OCI-LY3 (cell line): Measurements from ENCODE around the gene CPA4.

Experiments used
- H2AFZ ChIP-seq: fragments of 200-600, 300-600 bp; shearing (Covaris generic); 2 replicates; pipeline ENCODE4 v1.6.0; 2014; ENCODE audit warnings: antibody characterized with exemption, low read depth, low read length
- H3K27ac ChIP-seq: fragments of 200-600, 300-600 bp; sonication (generic); 2 replicates; pipeline ENCODE4 v1.5.1; 2014; ENCODE audit warnings: mild to moderate bottlenecking, low read length, moderate library complexity, mixed read lengths
- H3K27me3 ChIP-seq: fragments of 200-600, 300-600 bp; sonication (generic); 2 replicates; pipeline ENCODE4 v1.6.1; 2014; ENCODE audit warnings: low read depth, low read length, mixed read lengths
- H3K36me3 ChIP-seq: fragments of 200-600, 300-600 bp; sonication (generic); replicated peaks from 2 replicates; pipeline ENCODE3; 2014; ENCODE audit warnings: low read depth, low read length, mixed read lengths
- H3K4me1 ChIP-seq: fragments of 300-600, 200-600 bp; sonication (generic); 2 replicates; pipeline ENCODE4 v1.6.1; 2014; ENCODE audit warnings: low read length, mixed read lengths
- H3K4me2 ChIP-seq: fragments of 200-600, 300-600 bp; sonication (generic); 2 replicates; pipeline ENCODE4 v1.6.1; 2014; ENCODE audit warnings: low read length, mixed read lengths
- H3K4me3 ChIP-seq: fragments of 300-600, 200-600 bp; sonication (generic); 2 replicates; pipeline ENCODE4 v1.5.1; 2014; ENCODE audit warnings: antibody characterized with exemption, mild to moderate bottlenecking, low read length, moderate library complexity
- H3K79me2 ChIP-seq: fragments of 300-600, 200-600 bp; shearing (Covaris generic); 2 replicates; pipeline ENCODE4 v1.6.1; 2014; ENCODE audit warnings: mild to moderate bottlenecking, low read length, mixed read lengths
- H3K9ac ChIP-seq: fragments of 300-600, 200-600 bp; shearing (Covaris generic); 2 replicates; pipeline ENCODE4 v1.6.0; 2014; ENCODE audit warnings: mild to moderate bottlenecking, low read length, moderate library complexity
- H3K9me3 ChIP-seq: fragments of 200-600, 300-600 bp; shearing (Covaris generic); 2 replicates; pipeline ENCODE4 v1.6.1; 2014; ENCODE audit warnings: low read length, mixed read lengths; ENCODE audit not compliant: insufficient read depth
- H4K20me1 ChIP-seq: fragments of 200-600, 300-600 bp; sonication (generic); 2 replicates; pipeline ENCODE4 v1.6.1; 2016; ENCODE audit warnings: low read length, mixed read lengths; ENCODE audit not compliant: insufficient read depth
- CTCF ChIP-seq: fragments of 200-600, 300-600 bp; sonication (generic); IDR thresholded peaks from 2 replicates; pipeline ENCODE4 v1.5.1; 2014; ENCODE audit warnings: antibody characterized with exemption, low read length, low read depth
- EZH2phosphoT487 ChIP-seq: fragments of 200-600 bp; shearing (Covaris generic); IDR thresholded peaks from 2 replicates; pipeline ENCODE4 v1.6.1; 2018; ENCODE audit warnings: antibody characterized with exemption, mixed run types, low read depth

Gene CPA4

GRCh38 chr7:130301501-130302020 is 8.6 kb downstream of the CPA4 start:
- Histone ChIP-seq H3K9me3 (no peaks in the 10 kb centered on the region), H3K4me2 (no peak overlapping the region), H3K27ac (no peak overlapping the region), H3K36me3 (no peaks in the 10 kb centered on the region), H3K27me3 (peaks cover 33% of the 10 kb centered on the region), H4K20me1 (no peaks in the 10 kb centered on the region), H3K79me2 (no peaks in the 10 kb centered on the region), H3K4me1 (no peaks in the 10 kb centered on the region), H2AFZ (no peak overlapping the region), H3K9ac (no peak overlapping the region), H3K4me3 (no peak overlapping the region)
- TF ChIP-seq EZH2phosphoT487 (no peak), CTCF (no peak)

GRCh38 chr7:130302649-130303048 is 9.7 kb downstream of the CPA4 start:
- Histone ChIP-seq H3K9ac (no peak overlapping the region), H3K9me3 (no peaks in the 10 kb centered on the region), H3K79me2 (no peaks in the 10 kb centered on the region), H3K27me3 (peaks cover 37% of the 10 kb centered on the region), H3K4me2 (no peak overlapping the region), H3K4me3 (no peak overlapping the region), H3K36me3 (no peaks in the 10 kb centered on the region), H4K20me1 (no peaks in the 10 kb centered on the region), H2AFZ (no peak overlapping the region), H3K4me1 (no peaks in the 10 kb centered on the region), H3K27ac (no peak overlapping the region)
- TF ChIP-seq EZH2phosphoT487 (no peak), CTCF (no peak)

GRCh38 chr7:130303127-130303526 is 10.2 kb downstream of the CPA4 start:
- Histone ChIP-seq H3K9ac (no peak overlapping the region), H3K4me2 (no peak overlapping the region), H2AFZ (no peak overlapping the region), H3K27me3 (peaks cover 42% of the 10 kb centered on the region), H3K36me3 (no peaks in the 10 kb centered on the region), H3K27ac (no peak overlapping the region), H3K79me2 (no peaks in the 10 kb centered on the region), H3K9me3 (no peaks in the 10 kb centered on the region), H3K4me3 (no peak overlapping the region), H3K4me1 (no peaks in the 10 kb centered on the region), H4K20me1 (no peaks in the 10 kb centered on the region)
- TF ChIP-seq CTCF (no peak), EZH2phosphoT487 (no peak)

- Histone ChIP-seq H3K4me2 (no peak overlapping the region), H3K4me3 (no peak overlapping the region), H2AFZ (no peak overlapping the region), H3K9ac (no peak overlapping the region), H3K27ac (no peak overlapping the region), H3K36me3 (no peaks in the 10 kb centered on the region), H3K4me1 (no peaks in the 10 kb centered on the region), H4K20me1 (no peaks in the 10 kb centered on the region), H3K79me2 (no peaks in the 10 kb centered on the region), H3K27me3 (peaks cover 45% of the 10 kb centered on the region), H3K9me3 (no peaks in the 10 kb centered on the region)
- TF ChIP-seq EZH2phosphoT487 (no peak), CTCF (no peak)
Measured at GRCh38 chr7:130303551-130303950, 10.6 kb downstream of the CPA4 start.
